Suprapubic skin (tissue), 4 donors: ENCODE data around the gene ATP1B4.

Experiments
- CTCF ChIP-seq, 2 donors: fragments of 200-600 bp in 1 of 2; fragments of 450-650 bp in 1 of 2; sonication (generic) in 1 of 2; IDR thresholded peaks; one replicate each; pipeline ENCODE4 v1.5.1; 2016 to 2019; ENCODE audit warnings: antibody characterized with exemption in 2 of 2, mild to moderate bottlenecking in 1 of 2, moderate library complexity in 1 of 2
- POLR2A ChIP-seq, 2 donors: fragments of 450-650 bp; IDR thresholded peaks; one replicate each; pipeline ENCODE4 v1.6.1; 2017; ENCODE audit warnings: antibody characterized with exemption in 2 of 2, mild to moderate bottlenecking in 2 of 2, moderate library complexity in 2 of 2
- POLR2AphosphoS5 ChIP-seq, 3 donors: sonication (generic); formaldehyde crosslinking; IDR thresholded peaks; one replicate each; pipeline ENCODE4 v1.6.1; 2017; ENCODE audit warnings: antibody characterized with exemption in 3 of 3

GRCh38 chrX:120316587-120317283, 45.2 kb upstream of the ATP1B4 start:
- TF ChIP-seq CTCF (IDR thresholded peaks at IDR 0.05) (no peak), POLR2A (IDR thresholded peaks at IDR 0.05) (no peak), POLR2AphosphoS5 (IDR thresholded peaks at IDR 0.05) (no peak)
